Esophagus (tissue), 2 donors: ENCODE results near the gene DUSP23. TPM values are rescaled to one million over a fixed set of nuclear protein-coding genes. Genes with fewer than 3 reads are reported as not detected.

Experiments
- H3K27ac ChIP-seq, 2 donors: one replicate each; pipeline ENCODE4 v1.5.1; 2013; ENCODE audit warnings: low read depth in 2 of 2, mild to moderate bottlenecking in 2 of 2, inconsistent platforms in 1 of 2, low read length in 1 of 2, moderate library complexity in 1 of 2
- H3K27me3 ChIP-seq, 2 donors: one replicate each; pipeline ENCODE4 v1.6.1; 2013; ENCODE audit warnings: low read length in 2 of 2, control low read depth in 1 of 2, mild to moderate bottlenecking in 1 of 2; ENCODE audit not compliant: insufficient read depth in 2 of 2, control insufficient read depth in 1 of 2
- H3K36me3 ChIP-seq, 2 donors: one replicate each; pipeline ENCODE4 v1.6.1; 2013; ENCODE audit warnings: low read length in 1 of 2; ENCODE audit not compliant: control insufficient read depth in 2 of 2, insufficient read depth in 2 of 2
- H3K4me1 ChIP-seq, 2 donors: one replicate each; pipeline ENCODE4 v1.6.1; 2013; ENCODE audit warnings: low read length in 1 of 2; ENCODE audit not compliant: control insufficient read depth in 2 of 2, insufficient read depth in 2 of 2
- H3K4me3 ChIP-seq, 2 donors: one replicate each; pipeline ENCODE4 v1.5.1; 2013; ENCODE audit warnings: low read length in 2 of 2, mild to moderate bottlenecking in 2 of 2, low read depth in 1 of 2, moderate library complexity in 1 of 2
- H3K9me3 ChIP-seq, 2 donors: one replicate each; pipeline ENCODE4 v1.6.1; 2013; ENCODE audit warnings: mild to moderate bottlenecking in 2 of 2, low read depth in 1 of 2, low read length in 1 of 2, moderate library complexity in 1 of 2; ENCODE audit not compliant: control insufficient read depth in 2 of 2, insufficient read depth in 1 of 2
- WGBS, 2 donors: extraction: QIAGEN DNeasy Blood & Tissue Kit; methylation state at CpG; one replicate each; pipeline ENCODE4 v1.1.7; 2013; 5-methylcytosine and 5-hydroxymethylcytosine counted together
- polyA plus RNA-seq, 2 donors: library from polyadenylated mRNA; stranded (reverse); fragments of 200-250 nt; gene quantifications; one replicate each; pipeline ENCODE4 v1.2.3, GENCODE V29; 2013
- donor health status: healthy with polysubstance abuse.
- donor health status: Bipolar disorder and iron deficiency.

DUSP23 gene
- polyA plus RNA-seq, 2 donors, result 70.6 to 92.5 TPM

DNA sequence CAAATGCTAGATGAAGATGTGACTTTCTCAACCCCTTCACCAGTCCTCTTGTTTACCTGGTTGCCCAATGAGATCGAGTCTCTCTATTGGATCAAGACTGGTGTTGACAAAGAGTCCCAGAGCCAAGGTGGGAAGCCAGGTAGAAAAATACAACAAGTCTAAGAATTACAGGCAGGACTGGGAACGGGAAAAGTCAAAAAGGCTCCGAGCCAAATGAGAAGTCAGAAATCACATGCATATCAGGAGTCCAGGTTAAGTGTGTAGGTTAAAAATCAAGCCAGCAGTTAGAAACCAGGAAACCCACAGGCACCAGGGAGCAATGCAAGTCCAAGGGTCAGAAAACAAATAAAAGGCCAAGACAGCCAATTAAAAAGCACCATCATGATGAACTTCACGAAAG is 27.4 kb upstream of the DUSP23 start:
- no peak overlapping the region for H3K4me3 ChIP-seq
- H3K9me3 ChIP-seq, result no peaks in the 10 kb centered on the region
- no peak overlapping the region for H3K27ac ChIP-seq
- no peaks in the 10 kb centered on the region for H3K36me3 ChIP-seq
- WGBS, 2 donors, result 59 to 71% methylated on average over 4 of the region's 4 CpGs
- H3K4me1 ChIP-seq, result no peaks in the 10 kb centered on the region
- H3K27me3 ChIP-seq, result no peaks in the 10 kb centered on the region

- H3K4me1 ChIP-seq, result no peaks in the 10 kb centered on the region
- WGBS, 2 donors, result 82 to 91% methylated on average over 3 of the region's 3 CpGs
- H3K4me3 ChIP-seq, result no peak overlapping the region
- H3K9me3 ChIP-seq, result no peaks in the 10 kb centered on the region
- H3K27ac ChIP-seq, result no peak overlapping the region
- no peaks in the 10 kb centered on the region for H3K27me3 ChIP-seq
- H3K36me3 ChIP-seq, result no peaks in the 10 kb centered on the region
Observed at GRCh38 chr1:159755451-159756007, 25.2 kb upstream of the DUSP23 start.

DNA sequence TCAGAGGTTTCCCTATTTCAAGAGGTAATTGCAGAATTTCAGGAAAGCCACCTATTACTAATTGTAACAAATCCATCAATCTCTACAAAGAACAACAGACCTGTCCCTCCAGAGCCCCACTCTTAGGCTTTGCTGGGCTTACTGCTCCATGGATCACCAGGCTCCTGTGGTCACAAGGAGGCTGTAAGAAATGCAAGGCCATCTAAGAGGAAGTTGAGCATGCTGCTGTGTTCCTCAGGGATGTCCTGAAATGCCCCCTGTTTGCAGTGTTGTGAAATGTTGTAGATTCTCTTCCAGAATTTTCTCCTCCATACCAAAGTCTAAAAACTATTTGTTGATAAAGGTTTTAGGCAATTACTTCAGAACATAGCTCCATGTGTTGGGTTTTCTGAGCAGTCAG is 24.4 kb upstream of the DUSP23 start:
- H3K4me1 ChIP-seq, result no peaks in the 10 kb centered on the region
- no peak overlapping the region for H3K27ac ChIP-seq
- no peaks in the 10 kb centered on the region for H3K27me3 ChIP-seq
- no peaks in the 10 kb centered on the region for H3K36me3 ChIP-seq
- H3K4me3 ChIP-seq, result no peak overlapping the region
- no peaks in the 10 kb centered on the region for H3K9me3 ChIP-seq

- Histone ChIP-seq H3K4me1 (no peaks in the 10 kb centered on the region), H3K27ac (no peak overlapping the region), H3K4me3 (no peak overlapping the region), H3K27me3 (no peaks in the 10 kb centered on the region), H3K9me3 (no peaks in the 10 kb centered on the region), H3K36me3 (no peaks in the 10 kb centered on the region)
- WGBS, 2 donors, result 24 to 38% methylated on average over 1 of the region's 1 CpG
Observed at GRCh38 chr1:159763686-159764085, 17.1 kb upstream of the DUSP23 start.

DNA sequence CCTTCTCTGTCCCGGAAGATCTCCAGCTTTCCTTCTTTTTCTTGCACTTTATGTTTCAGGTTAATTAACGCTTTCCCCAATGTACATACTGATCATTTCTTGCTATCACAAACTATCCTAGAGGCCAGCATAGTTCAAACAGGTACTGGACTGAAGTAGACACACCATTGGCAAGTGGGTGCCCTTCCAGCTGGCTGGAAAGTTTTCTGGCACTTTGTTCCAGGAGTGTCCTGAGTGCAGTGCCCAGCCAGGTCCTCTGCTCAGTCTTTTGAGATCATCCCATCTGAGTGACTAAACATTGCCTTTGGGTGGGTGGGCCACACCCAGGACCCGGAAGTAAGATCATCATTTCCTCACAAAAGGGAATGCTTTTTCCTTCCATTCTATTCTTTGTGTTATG is 15.0 kb upstream of the DUSP23 start:
- Histone ChIP-seq H3K36me3 (no peaks in the 10 kb centered on the region), H3K27me3 (no peaks in the 10 kb centered on the region), H3K4me3 (no peak overlapping the region), H3K4me1 (no peaks in the 10 kb centered on the region), H3K9me3 (no peaks in the 10 kb centered on the region), H3K27ac (no peak overlapping the region)
- 72 to 82% methylated on average over 3 of the region's 3 CpGs for WGBS, 2 donors

- Histone ChIP-seq H3K36me3 (no peaks in the 10 kb centered on the region), H3K4me1 (no peaks in the 10 kb centered on the region), H3K9me3 (no peaks in the 10 kb centered on the region), H3K27ac (no peak overlapping the region), H3K4me3 (no peak overlapping the region), H3K27me3 (no peaks in the 10 kb centered on the region)
- 90 to 92% methylated on average over 2 of the region's 2 CpGs for WGBS, 2 donors
Observed at GRCh38 chr1:159771127-159771895, 9.5 kb upstream of the DUSP23 start.

DNA sequence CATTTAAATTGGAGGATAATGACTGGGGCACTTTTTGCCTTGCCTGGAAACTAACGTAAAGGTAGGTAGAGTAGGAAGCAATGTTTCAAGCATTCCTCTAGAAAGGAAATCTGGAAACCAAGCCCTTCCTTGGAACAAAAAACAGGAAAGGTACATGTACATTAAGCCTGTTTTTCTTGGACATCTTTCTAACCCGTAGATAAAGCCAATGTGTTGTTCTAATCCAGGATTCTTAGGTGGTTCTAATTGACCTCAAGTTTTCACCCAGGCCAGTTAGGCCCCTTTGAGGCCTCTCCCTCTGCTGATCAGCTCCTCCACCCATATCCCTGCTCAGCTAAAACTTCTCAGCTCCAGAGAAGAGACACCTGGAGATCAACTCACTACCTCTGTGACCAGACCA is 6.3 kb upstream of the DUSP23 start:
- Histone ChIP-seq H3K4me1 (no peaks in the 10 kb centered on the region), H3K36me3 (no peaks in the 10 kb centered on the region), H3K9me3 (no peaks in the 10 kb centered on the region), H3K4me3 (no peak overlapping the region), H3K27ac (no peak overlapping the region), H3K27me3 (no peaks in the 10 kb centered on the region)
- WGBS, 2 donors, result 82 to 83% methylated on average over 2 of the region's 2 CpGs

DNA sequence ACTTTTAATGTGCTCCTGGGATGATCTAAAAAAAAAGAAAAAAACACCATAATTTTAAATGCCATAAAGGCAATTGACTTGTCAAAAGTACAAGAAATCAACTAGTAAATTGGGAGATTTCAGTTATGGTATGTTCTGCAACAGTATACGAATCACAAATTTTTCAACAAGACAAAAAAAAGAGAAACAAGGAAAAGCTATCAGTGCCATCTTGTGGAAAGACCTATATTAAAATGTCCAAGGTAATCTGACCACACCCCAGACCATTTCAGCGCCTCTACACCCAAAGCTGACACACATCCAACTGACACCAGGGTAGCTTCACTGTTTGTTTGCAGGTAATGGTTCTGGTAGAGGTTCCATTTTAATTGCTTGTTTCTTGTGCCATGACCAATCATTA is 5.0 kb upstream of the DUSP23 start:
- Histone ChIP-seq H3K9me3 (no peaks in the 10 kb centered on the region), H3K27ac (no peak overlapping the region), H3K36me3 (no peaks in the 10 kb centered on the region), H3K4me3 (no peak overlapping the region), H3K27me3 (no peaks in the 10 kb centered on the region), H3K4me1 (no peaks in the 10 kb centered on the region)
- 77 to 81% methylated on average over 2 of the region's 2 CpGs for whole genome bisulfite sequencing, 2 donors

- Histone ChIP-seq H3K9me3 (no peaks in the 10 kb centered on the region), H3K27ac (no peak overlapping the region), H3K27me3 (no peaks in the 10 kb centered on the region), H3K36me3 (peaks cover 0 to 6% of the 10 kb centered on the region in 2 donors), H3K4me3 (no peak overlapping the region), H3K4me1 (peaks cover 0 to 6% of the 10 kb centered on the region in 2 donors)
- 71 to 83% methylated on average over 4 of the region's 4 CpGs for WGBS, 2 donors
Observed at GRCh38 chr1:159778266-159778665, 2.5 kb upstream of the DUSP23 start.

- Histone ChIP-seq H3K4me1 (peaks cover 0 to 6% of the 10 kb centered on the region in 2 donors), H3K9me3 (no peaks in the 10 kb centered on the region), H3K27ac (peak overlapping the region in 1 of 2 donors; percentile 29), H3K36me3 (peaks cover 0 to 6% of the 10 kb centered on the region in 2 donors), H3K4me3 (no peak overlapping the region), H3K27me3 (no peaks in the 10 kb centered on the region)
- WGBS, 2 donors, result 30 to 53% methylated on average over 2 of the region's 2 CpGs
Observed at GRCh38 chr1:159779403-159779851, 1.3 kb upstream of the DUSP23 start.
